ENCODE measurements around the gene CCDC121. TPM values are rescaled to one million over a fixed set of nuclear protein-coding genes. Genes with fewer than 3 reads are reported as not detected.

CCDC121 gene
- total and polyA plus RNA-seq, 7 donors: 1.6 to 8.6 (median 3.8) TPM

Small RNA genes lying within 50 kb of the gene (small RNA-seq; reads per million reads assigned to genes)
- 0 reads per million in 3 donors for gene RF00340

Other genes with a start within 250 kb of the CCDC121 start
- gene ZNF513, start 248.3 kb downstream of the CCDC121 start, total RNA-seq: 1 to 10 TPM; 5.0 to 8.7 (median 7.2) TPM
- gene ZNF513, start 248.3 kb downstream of the CCDC121 start, polyA plus RNA-seq: 10 to 100 TPM; 15.7 to 27.5 (median 20.4) TPM
- 10 to 100 TPM; 40.8 to 48.3 (median 44.5) TPM for gene PPM1G, start 219.4 kb downstream of the CCDC121 start, total RNA-seq
- gene PPM1G, start 219.4 kb downstream of the CCDC121 start, polyA plus RNA-seq: 10 to 100 TPM; 42.0 to 93.4 (median 47.4) TPM
- gene NRBP1, start 200.4 kb downstream of the CCDC121 start, total RNA-seq: 10 to 100 TPM; 78.5 to 93.5 (median 86.4) TPM
- 10 to 100 TPM; 60.8 to 72.8 (median 72.7) TPM for gene NRBP1, start 200.4 kb downstream of the CCDC121 start, polyA plus RNA-seq
- gene KRTCAP3, start 186.6 kb downstream of the CCDC121 start, total RNA-seq: under 1 TPM in 1 of 4 donors, not detected in 3; 0.54 TPM
- gene KRTCAP3, start 186.6 kb downstream of the CCDC121 start, polyA plus RNA-seq: 10 to 100 TPM; 33.0 to 93.5 (median 46.5) TPM
- gene IFT172, start 139.3 kb downstream of the CCDC121 start, total RNA-seq: 10 to 100 TPM; 25.7 to 37.7 (median 33.9) TPM
- gene IFT172, start 139.3 kb downstream of the CCDC121 start, polyA plus RNA-seq: 100 to 1,000 TPM in 2 of 3 donors, 10 to 100 TPM in 1; 82.3 to 139 (median 123) TPM
- gene FNDC4, start 133.8 kb downstream of the CCDC121 start, total RNA-seq: 1 to 10 TPM; 6.1 to 6.8 (median 6.6) TPM
- 1 to 10 TPM in 2 of 3 donors, under 1 TPM in 1; 0.69 to 4.9 (median 4.8) TPM for gene FNDC4, start 133.8 kb downstream of the CCDC121 start, polyA plus RNA-seq
- 1 to 10 TPM in 1 of 4 donors, not detected in 3; 1.1 TPM for gene GCKR, start 132.2 kb downstream of the CCDC121 start, total RNA-seq
- under 1 TPM in 1 of 3 donors, not detected in 2; 0.32 TPM for gene GCKR, start 132.2 kb downstream of the CCDC121 start, polyA plus RNA-seq
- gene ZNF512, start 46.0 kb downstream of the CCDC121 start, total RNA-seq: 10 to 100 TPM; 30.7 to 44.3 (median 39.4) TPM
- gene ZNF512, start 46.0 kb downstream of the CCDC121 start, polyA plus RNA-seq: 10 to 100 TPM in 1 of 3 donors, 1 to 10 TPM in 2; 3.9 to 13.8 (median 6.6) TPM
- 10 to 100 TPM; 15.2 to 24.4 (median 21.0) TPM for gene GPN1, start within 50 bp of the CCDC121 start, total RNA-seq
- gene GPN1, start within 50 bp of the CCDC121 start, polyA plus RNA-seq: 10 to 100 TPM; 28.0 to 31.2 (median 31.0) TPM
- gene SUPT7L, start 34.6 kb upstream of the CCDC121 start, total RNA-seq: 10 to 100 TPM; 19.0 to 27.1 (median 22.5) TPM
- 10 to 100 TPM in 1 of 3 donors, 1 to 10 TPM in 2; 7.2 to 22.8 (median 8.4) TPM for gene SUPT7L, start 34.6 kb upstream of the CCDC121 start, polyA plus RNA-seq
- gene SLC4A1AP, start 34.9 kb upstream of the CCDC121 start, total RNA-seq: 10 to 100 TPM; 16.0 to 21.4 (median 18.6) TPM
- 10 to 100 TPM; 10.2 to 15.7 (median 11.3) TPM for gene SLC4A1AP, start 34.9 kb upstream of the CCDC121 start, polyA plus RNA-seq
- 100 to 1,000 TPM; 178 to 324 (median 239) TPM for gene MRPL33, start 142.7 kb upstream of the CCDC121 start, total RNA-seq
- gene MRPL33, start 142.7 kb upstream of the CCDC121 start, polyA plus RNA-seq: 100 to 1,000 TPM; 110 to 208 (median 152) TPM